DND-41 (cell line): ENCODE data around the gene GPR63.

Experiments
- ATAC-seq: fragments of 200-7000 bp; cut with Tn5 transposase; 3 replicates; pipeline ENCODE4 v1.9.1; 2021; ENCODE audit warnings: low read depth; ENCODE audit not compliant: insufficient read depth
- DNase-seq: peaks from one replicate; pipeline ENCODE4 v3.0.0-alpha.2; 2020
- H2AFZ ChIP-seq: 2 replicates; pipeline ENCODE4 v1.6.0; 2012; ENCODE audit warnings: low read depth, low read length
- H3K27ac ChIP-seq: 2 replicates; pipeline ENCODE4 v1.5.1; 2012; ENCODE audit warnings: low read length, inconsistent platforms
- H3K27me3 ChIP-seq: fragments of 200-600 bp; sonication (generic); 2 replicates; pipeline ENCODE4 v1.6.0; 2012; ENCODE audit warnings: low read length, mild to moderate bottlenecking, inconsistent platforms; ENCODE audit not compliant: insufficient read depth, poor library complexity
- H3K36me3 ChIP-seq: 2 replicates; pipeline ENCODE4 v1.5.1; 2012; ENCODE audit warnings: low read length, inconsistent platforms; ENCODE audit not compliant: insufficient read depth
- H3K4me1 ChIP-seq: 2 replicates; pipeline ENCODE4 v1.5.1; 2012; ENCODE audit warnings: mild to moderate bottlenecking, low read length; ENCODE audit not compliant: insufficient read depth
- H3K4me2 ChIP-seq: 2 replicates; pipeline ENCODE4 v1.6.0; 2012; ENCODE audit warnings: mild to moderate bottlenecking, moderate library complexity, low read length, inconsistent platforms; ENCODE audit not compliant: insufficient read depth
- H3K4me3 ChIP-seq, 2 experiments: fragments of 200-600 bp in 1 of 2; shearing (Covaris generic) in 1 of 2; 2 replicates each; pipeline ENCODE4 v1.5.1; 2012 to 2016; ENCODE audit warnings: inconsistent platforms in 2 of 2, low read length in 2 of 2, mild to moderate bottlenecking in 2 of 2, low read depth in 1 of 2, moderate library complexity in 1 of 2
- H3K79me2 ChIP-seq: 2 replicates; pipeline ENCODE4 v1.6.0; 2012; ENCODE audit warnings: low read length, inconsistent platforms; ENCODE audit not compliant: insufficient read depth
- H3K9ac ChIP-seq: 2 replicates; pipeline ENCODE4 v1.6.0; 2012; ENCODE audit warnings: low read depth, mild to moderate bottlenecking, inconsistent platforms, low read length, moderate library complexity
- H3K9me3 ChIP-seq: 2 replicates; pipeline ENCODE4 v1.5.1; 2012; ENCODE audit warnings: low read length, moderate library complexity, mild to moderate bottlenecking, inconsistent platforms; ENCODE audit not compliant: insufficient read depth, severe bottlenecking
- H4K20me1 ChIP-seq: 2 replicates; pipeline ENCODE4 v1.6.0; 2012; ENCODE audit warnings: low read length; ENCODE audit not compliant: insufficient read depth
- CTCF ChIP-seq: IDR thresholded peaks from 2 replicates; pipeline ENCODE4 v1.5.1; 2012; ENCODE audit warnings: borderline replicate concordance, low read length, moderate library complexity, mild to moderate bottlenecking; ENCODE audit not compliant: poor library complexity, severe bottlenecking; ENCODE audit errors: extremely low read depth
- EZH2 ChIP-seq: IDR thresholded peaks from 3 replicates; pipeline ENCODE4 v1.6.1; 2012; ENCODE audit warnings: borderline replicate concordance, low read depth, mild to moderate bottlenecking, moderate library complexity, low read length, inconsistent platforms; ENCODE audit not compliant: severe bottlenecking

The GPR63 gene

DNA sequence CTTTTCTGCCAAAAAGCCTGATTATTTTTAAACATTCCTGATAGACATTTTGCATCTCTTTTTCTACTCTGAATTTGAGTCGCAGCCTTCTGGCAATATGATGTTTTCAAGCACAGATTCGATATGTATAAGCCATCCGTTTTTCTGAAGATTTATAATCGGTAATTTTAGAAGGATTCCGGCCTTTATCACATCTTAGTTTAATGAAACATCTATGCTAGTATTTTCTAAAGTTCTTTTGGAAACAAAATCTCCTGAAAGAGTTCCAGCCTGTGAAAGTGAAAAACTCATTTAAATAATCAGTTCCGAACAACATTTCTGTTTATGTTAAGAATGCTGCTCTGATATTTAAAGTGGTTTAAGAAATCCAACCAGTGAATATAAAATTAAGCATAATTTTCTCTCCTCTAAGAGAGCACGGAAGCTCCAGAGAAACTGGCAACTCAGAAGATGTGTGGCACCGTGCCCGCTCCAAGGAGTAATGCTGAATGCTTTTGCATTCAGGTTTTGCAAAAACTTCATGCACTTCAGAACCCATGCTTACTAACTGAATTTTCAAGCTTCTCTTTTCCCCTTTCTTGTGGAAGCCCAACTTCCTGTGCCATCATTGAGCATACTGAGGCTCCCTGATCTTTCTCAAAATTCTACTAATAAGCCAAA is 39.7 kb upstream of the GPR63 start:
- Histone ChIP-seq H3K9ac (no peak overlapping the region), H3K4me2 (no peak overlapping the region), H3K9me3 (no peaks in the 10 kb centered on the region), H3K27ac (no peak overlapping the region), H3K4me1 (peaks cover 9% of the 10 kb centered on the region), H3K27me3 (peaks cover 3% of the 10 kb centered on the region), H3K36me3 (no peaks in the 10 kb centered on the region), H3K4me3 (no peak overlapping the region), H4K20me1 (no peaks in the 10 kb centered on the region), H2AFZ (no peak overlapping the region), H3K79me2 (no peaks in the 10 kb centered on the region)
- ATAC-seq (peak; percentile 83), DNase-seq (no peak)
- TF ChIP-seq EZH2 (no peak), CTCF (no peak)

DNA sequence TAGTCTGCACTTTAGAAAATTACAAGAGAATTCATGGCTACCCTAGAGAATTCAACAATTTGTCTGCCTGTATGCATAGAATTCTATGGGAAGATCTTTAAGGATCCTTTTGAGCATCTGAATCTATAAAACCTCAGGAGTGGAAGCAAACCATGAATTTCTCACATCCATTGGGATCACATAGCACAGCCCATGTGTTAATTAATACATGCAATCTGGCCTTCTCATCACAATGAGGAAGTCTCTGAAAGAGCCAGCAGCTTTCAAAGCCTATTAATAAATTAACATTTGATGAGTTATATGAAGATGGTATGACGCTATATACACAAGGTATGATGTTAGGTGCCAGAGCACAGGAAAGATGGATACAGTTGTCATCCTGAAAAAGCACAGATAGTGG is 35.7 kb upstream of the GPR63 start:
- TF ChIP-seq CTCF (no peak), EZH2 (no peak)

DNA sequence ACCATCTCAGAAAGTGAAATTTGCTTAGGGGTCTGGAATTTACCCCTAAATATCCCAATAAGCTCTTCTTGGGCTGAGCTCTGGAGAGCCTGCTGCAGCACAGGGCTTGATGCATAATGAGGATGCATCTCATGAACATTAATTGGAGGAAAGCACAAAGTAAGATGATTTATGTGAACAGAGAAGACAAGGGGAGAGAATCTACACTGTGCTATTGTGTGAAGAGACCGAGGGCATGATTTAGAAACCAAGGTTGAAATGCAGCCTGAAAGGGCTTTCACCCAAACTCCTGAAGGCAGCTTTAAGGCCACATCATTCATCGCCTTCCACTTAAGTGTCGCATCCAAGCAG is 27.8 kb upstream of the GPR63 start:
- no peak for DNase-seq
- Histone ChIP-seq H3K4me3 (no peak overlapping the region), H3K4me1 (no peaks in the 10 kb centered on the region), H4K20me1 (no peaks in the 10 kb centered on the region), H3K79me2 (no peaks in the 10 kb centered on the region), H3K9me3 (no peaks in the 10 kb centered on the region), H2AFZ (no peak overlapping the region), H3K36me3 (no peaks in the 10 kb centered on the region), H3K9ac (no peak overlapping the region), H3K27ac (no peak overlapping the region), H3K4me2 (no peak overlapping the region), H3K27me3 (peaks cover 31% of the 10 kb centered on the region)
- no peak for TF ChIP-seq CTCF
- no peak for TF ChIP-seq EZH2
- ATAC-seq, result no peak

More for the DNA sequence above, 35.7 kb upstream of the GPR63 start:
- Histone ChIP-seq H3K4me1 (peaks cover 9% of the 10 kb centered on the region), H3K4me2 (no peak overlapping the region), H4K20me1 (no peaks in the 10 kb centered on the region), H3K27ac (no peak overlapping the region), H3K27me3 (peaks cover 9% of the 10 kb centered on the region), H3K4me3 (no peak overlapping the region), H3K36me3 (no peaks in the 10 kb centered on the region), H3K9me3 (no peaks in the 10 kb centered on the region), H3K9ac (no peak overlapping the region), H3K79me2 (no peaks in the 10 kb centered on the region), H2AFZ (no peak overlapping the region)
- DNase-seq (no peak), ATAC-seq (no peak)
